Astrocyte (in vitro differentiated cells and primary cell): ENCODE results near the gene CDH8.

Experiments used
- EZH2 ChIP-seq: IDR thresholded peaks from 2 replicates; pipeline ENCODE4 v1.6.1; 2012; ENCODE audit warnings: mild to moderate bottlenecking, low read length, inconsistent platforms; ENCODE audit not compliant: insufficient read depth
- TF ChIP-seq, protein P1 (sequence below): IDR thresholded peaks from 2 replicates; pipeline ENCODE4 v1.5.1; 2011; ENCODE audit warnings: low read depth, mild to moderate bottlenecking, inconsistent platforms, low read length, moderate library complexity; ENCODE audit not compliant: insufficient read depth

- TF ChIP-seq, protein P1, sequence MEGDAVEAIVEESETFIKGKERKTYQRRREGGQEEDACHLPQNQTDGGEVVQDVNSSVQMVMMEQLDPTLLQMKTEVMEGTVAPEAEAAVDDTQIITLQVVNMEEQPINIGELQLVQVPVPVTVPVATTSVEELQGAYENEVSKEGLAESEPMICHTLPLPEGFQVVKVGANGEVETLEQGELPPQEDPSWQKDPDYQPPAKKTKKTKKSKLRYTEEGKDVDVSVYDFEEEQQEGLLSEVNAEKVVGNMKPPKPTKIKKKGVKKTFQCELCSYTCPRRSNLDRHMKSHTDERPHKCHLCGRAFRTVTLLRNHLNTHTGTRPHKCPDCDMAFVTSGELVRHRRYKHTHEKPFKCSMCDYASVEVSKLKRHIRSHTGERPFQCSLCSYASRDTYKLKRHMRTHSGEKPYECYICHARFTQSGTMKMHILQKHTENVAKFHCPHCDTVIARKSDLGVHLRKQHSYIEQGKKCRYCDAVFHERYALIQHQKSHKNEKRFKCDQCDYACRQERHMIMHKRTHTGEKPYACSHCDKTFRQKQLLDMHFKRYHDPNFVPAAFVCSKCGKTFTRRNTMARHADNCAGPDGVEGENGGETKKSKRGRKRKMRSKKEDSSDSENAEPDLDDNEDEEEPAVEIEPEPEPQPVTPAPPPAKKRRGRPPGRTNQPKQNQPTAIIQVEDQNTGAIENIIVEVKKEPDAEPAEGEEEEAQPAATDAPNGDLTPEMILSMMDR, result no peak
- no peak for TF ChIP-seq EZH2
Observed at GRCh38 chr16:61891460-61891859, 144.8 kb downstream of the CDH8 start.
